BLaER1 treated with 17β-estradiol and CSF1 and Interleukin-3, amounts not matched to agents 10 nM and 100 nM (cell line): ENCODE measurements around the gene CCDC192.

Experiments
- H3K27ac ChIP-seq, 11 experiments: shearing (Covaris generic); formaldehyde crosslinking; 2 replicates each; pipeline ENCODE4 v1.8.1; 2022
- H3K27me3 ChIP-seq, 11 experiments: shearing (Covaris generic); formaldehyde crosslinking; 2 replicates each; pipeline ENCODE4 v1.8.1; 2022
- H3K36me3 ChIP-seq, 11 experiments: shearing (Covaris generic); formaldehyde crosslinking; 2 replicates each; pipeline ENCODE4 v1.8.1; 2022
- H3K4me1 ChIP-seq, 10 experiments: shearing (Covaris generic); formaldehyde crosslinking; 2 replicates each; pipeline ENCODE4 v1.8.1; 2022
- H3K4me2 ChIP-seq, 11 experiments: shearing (Covaris generic); formaldehyde crosslinking; 2 replicates each; pipeline ENCODE4 v1.8.1; 2022
- H3K4me3 ChIP-seq, 10 experiments: shearing (Covaris generic); formaldehyde crosslinking; 2 replicates each; pipeline ENCODE4 v1.8.1; 2022
- H3K9ac ChIP-seq, 11 experiments: shearing (Covaris generic); formaldehyde crosslinking; 2 replicates each; pipeline ENCODE4 v1.8.1; 2022
- H3K9me3 ChIP-seq, 11 experiments: shearing (Covaris generic); formaldehyde crosslinking; replicated peaks in 1 of 11; 2 replicates each; pipeline ENCODE4 v1.8.1; 2022
- H4K20me1 ChIP-seq, 11 experiments: shearing (Covaris generic); formaldehyde crosslinking; 2 replicates each; pipeline ENCODE4 v1.8.1; 2022
- Cebpa-rat ChIP-seq, 11 experiments: shearing (Covaris generic); IDR thresholded peaks; 2 replicates each; pipeline ENCODE4 v1.8.1; 2022

The CCDC192 gene

DNA sequence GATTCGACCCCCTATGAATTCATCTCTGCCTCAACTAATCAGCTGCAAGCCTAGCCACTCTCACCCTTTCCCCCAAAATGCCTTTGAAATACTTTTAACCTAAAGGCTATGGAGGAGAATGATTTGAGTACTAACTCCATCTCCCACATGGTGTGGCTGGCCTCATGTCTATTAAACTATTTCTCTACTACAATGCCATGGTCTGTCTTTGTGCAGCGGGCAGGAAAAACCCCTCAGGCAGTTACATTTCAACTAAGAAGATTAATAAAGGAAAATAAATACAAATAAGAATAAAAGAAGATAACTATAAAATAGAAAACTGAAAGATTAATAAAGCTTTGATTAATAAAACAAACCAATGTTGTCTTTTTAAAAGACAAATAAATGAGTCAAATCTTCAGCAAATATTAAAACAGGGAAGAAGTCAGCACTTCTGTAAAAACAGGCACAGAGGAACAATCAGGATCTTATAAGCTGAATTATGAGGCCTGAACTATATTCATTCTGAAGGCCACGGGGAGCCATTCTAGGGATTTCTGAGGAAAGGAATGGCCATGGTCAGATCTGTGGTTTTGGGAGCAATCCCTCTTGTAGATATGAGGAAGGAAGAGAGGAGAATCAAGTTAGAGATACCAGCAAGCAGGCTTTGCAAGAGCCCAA lies 264.3 kb downstream of the CCDC192 start:
- Histone ChIP-seq H3K27ac (no peak overlapping the region), H3K36me3 (peaks cover 3 to 9% (median 7%) of the 10 kb centered on the region in 11 experiments; a peak in 11 of 22 replicates), H3K4me1 (peaks cover 0 to 3% (median 0%) of the 10 kb centered on the region in 10 experiments; a peak in 7 of 20 replicates), H4K20me1 (no peaks in the 10 kb centered on the region), H3K9me3 (peaks cover 0 to 16% (median 10%) of the 10 kb centered on the region in 11 experiments; a peak in 16 of 22 replicates), H3K27me3 (no peaks in the 10 kb centered on the region; a peak in 1 of 22 replicates), H3K9ac (no peak overlapping the region), H3K4me3 (no peak overlapping the region), H3K4me2 (no peak overlapping the region)
- TF ChIP-seq Cebpa-rat (IDR thresholded peaks at IDR 0.05) = no peak

DNA sequence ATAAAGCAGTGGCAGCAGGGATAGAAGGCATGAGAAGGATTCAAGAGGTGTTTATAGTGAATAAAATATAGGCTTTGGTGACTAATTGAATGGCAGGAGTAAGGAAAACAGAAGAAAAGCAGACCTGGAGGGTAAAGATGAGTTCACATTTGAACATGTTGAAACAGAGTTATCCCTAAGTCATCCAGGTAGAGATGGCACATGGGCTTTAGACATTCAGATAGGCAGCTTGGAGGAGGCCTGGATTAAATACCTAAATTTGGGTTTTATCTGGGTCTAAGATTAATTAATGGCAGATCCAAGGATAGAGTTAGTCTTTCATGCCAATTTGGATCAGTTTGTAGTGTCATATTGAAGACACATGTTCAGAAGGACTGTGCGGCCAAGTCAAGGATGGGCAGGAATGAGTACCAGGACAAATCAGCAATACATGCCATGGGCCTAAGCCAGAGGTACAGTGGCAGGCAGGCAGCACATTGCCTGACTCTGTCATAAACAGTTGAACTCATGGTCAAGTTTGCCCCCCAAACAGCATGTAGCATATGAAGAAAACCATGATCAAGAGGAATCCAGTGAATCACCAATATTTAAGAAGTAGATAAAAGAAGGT lies 264.9 kb downstream of the CCDC192 start:
- H3K9me3 ChIP-seq = peaks cover 0 to 16% (median 10%) of the 10 kb centered on the region in 11 experiments; a peak in 16 of 22 replicates
- no peak overlapping the region for H3K9ac ChIP-seq
- no peak overlapping the region for H3K4me3 ChIP-seq
- H4K20me1 ChIP-seq = no peaks in the 10 kb centered on the region
- no peaks in the 10 kb centered on the region for H3K4me1 ChIP-seq
- no peak overlapping the region for H3K27ac ChIP-seq
- TF ChIP-seq Cebpa-rat (IDR thresholded peaks at IDR 0.05) = no peak
- no peaks in the 10 kb centered on the region; a peak in 1 of 22 replicates for H3K27me3 ChIP-seq
- no peak overlapping the region for H3K4me2 ChIP-seq
- peaks cover 3 to 9% (median 7%) of the 10 kb centered on the region in 11 experiments; a peak in 11 of 22 replicates for H3K36me3 ChIP-seq

DNA sequence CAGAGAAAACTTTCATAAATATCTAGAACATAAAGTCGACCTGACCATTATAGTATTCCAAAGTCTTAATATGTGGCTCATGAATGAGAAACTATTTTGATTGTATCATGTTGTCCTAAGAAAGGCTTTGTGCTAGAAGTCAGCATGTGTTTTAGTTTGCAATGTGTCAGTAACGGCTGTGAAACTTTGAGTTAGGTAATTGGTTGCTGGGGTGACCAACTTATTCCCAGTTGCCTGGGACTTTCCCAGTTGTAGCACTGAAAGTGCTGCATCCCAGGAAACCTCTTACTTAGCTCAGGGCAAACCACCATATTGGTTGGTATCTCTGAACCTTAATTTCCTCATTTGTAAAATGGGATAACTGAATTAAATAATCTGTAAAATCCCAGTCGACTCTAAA lies 265.8 kb downstream of the CCDC192 start:
- no peak overlapping the region for H3K9ac ChIP-seq
- TF ChIP-seq Cebpa-rat (IDR thresholded peaks at IDR 0.05) = no peak
- H3K4me1 ChIP-seq = no peaks in the 10 kb centered on the region
- peaks cover 0 to 16% (median 10%) of the 10 kb centered on the region in 11 experiments; a peak in 16 of 22 replicates for H3K9me3 ChIP-seq
- H3K27me3 ChIP-seq = no peaks in the 10 kb centered on the region; a peak in 1 of 22 replicates
- H3K36me3 ChIP-seq = peaks cover 3 to 9% (median 7%) of the 10 kb centered on the region in 11 experiments; a peak in 11 of 22 replicates
- H3K4me3 ChIP-seq = no peak overlapping the region
- no peak overlapping the region for H3K4me2 ChIP-seq
- H4K20me1 ChIP-seq = no peaks in the 10 kb centered on the region
- H3K27ac ChIP-seq = no peak overlapping the region

DNA sequence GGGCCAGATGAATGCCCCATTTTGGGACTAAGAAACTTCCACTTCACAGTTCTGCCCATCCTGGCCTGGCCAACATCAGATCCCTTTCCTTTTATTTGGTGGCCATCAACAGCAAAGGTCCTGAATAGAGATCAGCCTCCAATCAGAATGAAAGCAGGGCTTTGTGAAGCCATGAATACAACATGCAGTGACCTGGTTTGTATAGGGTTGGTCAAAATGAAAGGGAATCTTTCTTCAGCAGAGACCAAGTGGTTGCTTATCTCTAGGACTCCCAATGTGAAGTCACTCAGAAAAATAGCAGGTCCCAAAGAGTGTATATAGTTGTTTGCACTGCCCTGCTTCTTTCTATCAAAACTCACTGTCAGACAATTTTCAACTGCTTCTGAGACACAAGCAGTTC lies 266.5 kb downstream of the CCDC192 start:
- H3K4me1 ChIP-seq = no peaks in the 10 kb centered on the region
- H4K20me1 ChIP-seq = no peaks in the 10 kb centered on the region
- H3K27me3 ChIP-seq = no peaks in the 10 kb centered on the region; a peak in 1 of 22 replicates
- TF ChIP-seq Cebpa-rat (IDR thresholded peaks at IDR 0.05) = no peak
- H3K36me3 ChIP-seq = peaks cover 3 to 9% (median 7%) of the 10 kb centered on the region in 11 experiments; a peak in 11 of 22 replicates
- peaks cover 0 to 13% (median 6%) of the 10 kb centered on the region in 11 experiments; a peak in 14 of 22 replicates for H3K9me3 ChIP-seq
- no peak overlapping the region for H3K4me2 ChIP-seq
- no peak overlapping the region for H3K9ac ChIP-seq
- no peak overlapping the region for H3K4me3 ChIP-seq
- no peak overlapping the region for H3K27ac ChIP-seq

DNA sequence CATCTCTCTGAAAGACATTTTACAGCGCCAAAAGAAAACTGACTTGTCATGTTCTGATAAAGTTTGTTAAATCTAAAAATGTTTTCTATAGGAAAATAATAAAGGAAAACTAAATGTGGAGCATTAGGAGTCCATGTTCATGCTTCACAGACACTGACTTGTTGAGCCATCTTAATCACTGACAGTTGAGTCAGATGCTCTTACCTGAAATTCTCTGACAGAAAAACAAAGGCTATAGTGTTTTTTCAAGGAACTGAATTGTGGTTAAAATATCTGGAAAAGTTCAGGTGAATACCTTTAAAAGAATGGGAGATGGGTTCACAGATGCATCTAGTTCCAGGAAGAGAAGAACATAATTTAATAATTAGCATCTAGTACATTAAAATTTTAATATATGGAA lies 266.9 kb downstream of the CCDC192 start:
- no peak overlapping the region for H3K27ac ChIP-seq
- H3K36me3 ChIP-seq = peaks cover under 1 to 9% (median 7%) of the 10 kb centered on the region in 11 experiments; a peak in 11 of 22 replicates
- H3K4me1 ChIP-seq = no peaks in the 10 kb centered on the region
- H3K4me3 ChIP-seq = no peak overlapping the region
- H3K4me2 ChIP-seq = no peak overlapping the region
- no peak for TF ChIP-seq Cebpa-rat (IDR thresholded peaks at IDR 0.05)
- no peaks in the 10 kb centered on the region for H4K20me1 ChIP-seq
- H3K9me3 ChIP-seq = peaks cover 0 to 13% (median 6%) of the 10 kb centered on the region in 11 experiments; a peak in 14 of 22 replicates
- H3K27me3 ChIP-seq = no peaks in the 10 kb centered on the region; a peak in 1 of 22 replicates
- H3K9ac ChIP-seq = no peak overlapping the region

DNA sequence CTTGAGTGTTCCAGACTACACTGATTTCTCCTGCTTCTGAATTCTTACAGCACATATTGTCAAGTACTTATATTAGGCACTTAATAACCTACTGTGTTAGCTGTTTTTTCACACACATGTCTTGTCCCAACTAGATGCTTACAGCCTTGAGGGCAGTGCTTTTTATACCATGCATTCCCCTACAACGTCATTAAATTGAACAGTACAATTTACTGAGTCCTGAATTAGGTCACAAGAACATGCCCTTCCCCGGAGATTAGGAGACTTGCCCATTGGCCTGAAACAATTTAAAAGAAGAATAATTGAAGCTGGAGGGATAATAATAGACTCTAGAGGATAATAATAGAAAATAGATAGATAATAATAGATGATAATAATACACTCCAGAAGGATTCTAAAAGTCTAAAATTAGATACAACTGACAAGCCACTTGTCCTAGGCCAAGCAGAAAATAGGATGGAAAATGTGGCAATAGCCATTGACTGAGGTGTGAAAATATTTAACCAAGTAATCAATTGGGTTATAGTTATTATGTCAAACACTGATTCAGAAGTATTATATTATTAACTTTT lies 267.7 kb downstream of the CCDC192 start:
- Histone ChIP-seq H3K4me1 (no peaks in the 10 kb centered on the region), H3K36me3 (peaks cover 0 to 8% (median 6%) of the 10 kb centered on the region in 11 experiments; a peak in 10 of 22 replicates), H3K9me3 (peaks cover 0 to 11% (median 4%) of the 10 kb centered on the region in 11 experiments; a peak in 12 of 22 replicates), H3K27me3 (no peaks in the 10 kb centered on the region; a peak in 1 of 22 replicates), H3K4me2 (no peak overlapping the region), H4K20me1 (no peaks in the 10 kb centered on the region), H3K4me3 (no peak overlapping the region), H3K27ac (no peak overlapping the region), H3K9ac (no peak overlapping the region)
- TF ChIP-seq Cebpa-rat (IDR thresholded peaks at IDR 0.05) = no peak

DNA sequence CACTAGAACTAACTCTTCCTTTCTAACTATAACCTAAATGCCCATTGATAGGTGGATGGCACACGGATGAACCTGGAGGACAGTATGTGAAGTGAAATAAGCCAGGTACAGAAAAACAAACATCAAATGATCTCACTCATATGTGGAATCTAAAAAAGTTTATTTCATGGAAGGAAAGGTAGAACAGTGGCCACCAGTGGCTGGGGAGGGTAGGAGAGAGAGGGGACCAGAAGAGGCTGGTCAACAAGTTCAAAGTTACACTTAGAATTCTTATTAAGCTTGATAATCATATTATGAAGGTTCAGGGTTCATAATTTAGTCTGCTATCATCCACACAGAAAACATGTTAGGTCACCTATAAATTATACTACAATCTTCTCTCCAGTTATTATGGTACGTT lies 272.8 kb downstream of the CCDC192 start:
- Histone ChIP-seq H3K27me3 (no peaks in the 10 kb centered on the region), H3K4me3 (no peak overlapping the region), H3K9me3 (no peaks in the 10 kb centered on the region), H3K36me3 (no peaks in the 10 kb centered on the region), H4K20me1 (no peaks in the 10 kb centered on the region), H3K4me1 (no peaks in the 10 kb centered on the region), H3K27ac (no peak overlapping the region), H3K9ac (no peak overlapping the region), H3K4me2 (no peak overlapping the region)
- TF ChIP-seq Cebpa-rat (IDR thresholded peaks at IDR 0.05) = no peak

DNA sequence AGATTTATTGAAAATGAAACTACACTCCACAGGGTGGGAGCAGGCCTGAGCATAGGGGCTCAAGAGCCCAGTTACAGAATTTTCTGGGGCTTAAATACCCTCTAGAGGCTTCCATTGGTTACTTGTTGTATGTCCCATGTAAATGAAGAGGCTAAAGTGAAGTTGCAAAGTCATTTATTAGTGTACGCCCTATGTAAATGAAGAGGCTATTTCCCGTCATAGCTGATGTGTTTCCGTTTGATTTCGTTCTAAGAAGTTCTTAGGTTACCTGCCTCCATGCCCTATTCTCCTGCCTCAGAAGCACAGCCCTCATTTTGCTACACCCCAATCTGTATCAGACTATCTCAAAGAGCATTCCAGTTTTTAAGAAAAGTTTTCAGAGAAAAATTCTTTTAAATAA lies 273.3 kb downstream of the CCDC192 start:
- no peak overlapping the region for H3K27ac ChIP-seq
- no peaks in the 10 kb centered on the region for H3K27me3 ChIP-seq
- no peaks in the 10 kb centered on the region for H3K4me1 ChIP-seq
- H4K20me1 ChIP-seq = no peaks in the 10 kb centered on the region
- no peak overlapping the region for H3K4me2 ChIP-seq
- no peaks in the 10 kb centered on the region for H3K36me3 ChIP-seq
- TF ChIP-seq Cebpa-rat (IDR thresholded peaks at IDR 0.05) = no peak
- H3K9me3 ChIP-seq = no peaks in the 10 kb centered on the region
- no peak overlapping the region for H3K4me3 ChIP-seq
- H3K9ac ChIP-seq = no peak overlapping the region

DNA sequence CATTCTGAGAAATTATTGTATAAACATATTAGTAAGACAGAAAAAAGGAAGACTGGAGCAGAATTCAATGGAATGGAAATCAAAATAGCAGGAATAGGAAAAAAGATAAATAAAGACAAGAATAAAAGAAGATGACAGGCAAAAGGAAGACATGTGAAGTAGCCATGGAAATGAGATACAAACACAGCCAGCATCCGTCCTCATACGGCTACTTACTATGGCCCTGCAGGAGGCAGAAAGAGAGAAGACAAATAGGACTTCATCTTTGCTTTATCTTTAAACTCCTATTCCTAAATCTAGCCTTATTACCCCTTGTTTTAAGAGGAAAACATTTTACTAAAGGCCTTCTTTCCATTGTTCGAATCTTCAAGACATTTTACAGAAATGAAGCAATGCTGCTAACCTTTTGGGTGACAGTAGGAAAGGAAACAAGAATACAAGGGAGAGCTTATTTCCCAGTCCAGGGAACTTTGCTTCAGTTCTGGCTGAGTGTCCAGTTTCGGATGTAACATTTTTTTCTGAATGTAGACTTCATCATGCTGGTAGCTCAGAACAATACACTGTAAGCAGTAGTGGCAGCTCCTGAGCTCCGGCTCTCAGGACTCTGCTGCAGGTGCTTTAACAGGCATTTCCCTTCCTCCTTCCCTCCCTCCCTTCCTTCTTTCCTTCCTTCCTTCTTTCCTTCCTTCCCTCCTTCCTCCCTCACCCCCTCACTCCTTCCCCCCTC lies 274.0 kb downstream of the CCDC192 start:
- Histone ChIP-seq H3K9me3 (no peaks in the 10 kb centered on the region), H3K36me3 (no peaks in the 10 kb centered on the region), H4K20me1 (no peaks in the 10 kb centered on the region), H3K27me3 (no peaks in the 10 kb centered on the region), H3K9ac (no peak overlapping the region), H3K4me3 (no peak overlapping the region), H3K4me1 (no peaks in the 10 kb centered on the region), H3K4me2 (no peak overlapping the region), H3K27ac (no peak overlapping the region)
- TF ChIP-seq Cebpa-rat (IDR thresholded peaks at IDR 0.05) = no peak
